Measurements from ENCODE around the gene CFAP20.

- peak; percentile 85 for TF ChIP-seq REST (IDR thresholded peaks at IDR 0.05; ENCODE audit: borderline replicate concordance)
- TF ChIP-seq CTCF (IDR thresholded peaks at IDR 0.05; ENCODE audit: poor library complexity, severe bottlenecking), result peak; percentile 30
- TF ChIP-seq EZH2 (IDR thresholded peaks at IDR 0.05; ENCODE audit: borderline replicate concordance, insufficient read depth, low read length, poor library complexity, severe bottlenecking), result no peak
- TF ChIP-seq RAD21 (conservative IDR thresholded peaks at IDR 0.05), result no peak
- peak; percentile 51 for TF ChIP-seq SMC3 (conservative IDR thresholded peaks at IDR 0.05; ENCODE audit: poor library complexity)
- TF ChIP-seq POLR2AphosphoS5 (IDR thresholded peaks at IDR 0.05), result peak; percentile 96
These were observed at the start of gene CFAP20 for GRCh38 chr16:58129097-58129936.
